Measurements from ENCODE around the gene SNAP91.
"Not testable (repeated sequence)": the region's sequence is repeated elsewhere in the genome, so short reads cannot be mapped to it uniquely, and the experiment has no call there.

SNAP91 gene

DNA sequence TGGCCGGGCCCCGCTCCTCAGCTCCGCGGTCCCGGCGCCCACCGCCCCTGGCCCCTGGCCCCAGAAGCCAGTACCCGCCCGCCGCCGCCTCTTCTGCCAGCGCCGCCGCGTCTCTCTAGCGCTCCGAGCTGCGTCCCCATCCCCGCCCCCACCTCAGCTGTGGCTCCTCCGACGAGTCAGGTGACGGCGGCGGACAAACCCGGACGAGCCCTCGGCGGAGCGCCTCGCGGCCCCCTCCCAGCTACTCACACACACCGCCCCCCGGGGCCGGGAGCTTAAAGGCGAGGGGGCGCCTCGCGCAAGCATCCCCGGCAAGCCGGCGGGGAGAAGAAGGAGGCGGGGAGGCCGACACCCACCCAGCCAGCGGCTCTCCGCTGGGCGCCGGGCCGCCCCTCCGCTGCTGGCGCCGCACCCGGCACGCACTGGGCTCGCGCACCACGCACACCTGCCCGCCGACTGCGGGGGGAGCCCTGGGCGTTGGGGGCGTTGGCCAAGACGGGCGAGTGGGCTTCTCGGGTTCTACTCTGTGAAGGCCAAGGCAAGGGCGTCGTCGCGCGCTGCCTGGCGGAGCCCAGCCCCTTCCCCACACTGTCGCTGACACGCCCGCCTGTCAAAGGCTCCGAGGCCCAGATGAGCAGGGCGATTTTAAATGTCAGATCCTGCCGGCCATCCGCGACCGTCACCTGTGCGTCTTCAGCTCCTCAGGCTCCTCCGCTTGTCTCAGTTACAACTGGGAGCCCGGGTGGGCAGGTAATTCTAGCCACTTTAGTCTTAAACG lies at the start of gene SNAP91:
SNAP91 (minus strand) TSS at position 132 of the 778 bp plus-strand sequence. CDS start 1,174 bp downstream, outside the sequence.
- no peak for DNase-seq (ENCODE audit: low read depth, low spot score)

DNA sequence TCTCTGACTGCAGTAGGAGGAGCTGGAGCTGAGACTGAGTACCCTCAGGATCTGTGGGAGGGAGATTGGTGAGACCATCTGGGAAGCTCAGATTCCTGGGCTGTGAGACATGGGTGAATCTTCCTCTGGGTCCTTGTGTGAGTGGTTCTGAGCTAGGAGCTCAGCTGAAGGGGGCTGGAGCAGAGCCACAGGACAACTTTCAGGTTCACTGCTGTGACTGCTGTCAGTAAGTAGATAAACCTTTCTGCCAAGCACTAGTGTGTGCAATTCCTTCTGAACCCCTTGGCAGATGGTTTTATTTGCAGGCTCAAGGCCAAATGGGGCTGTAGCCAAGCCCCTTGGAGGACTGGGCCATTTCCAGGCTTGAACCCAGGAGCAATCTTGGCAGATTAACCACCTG lies 49.6 kb upstream of the SNAP91 start:
- DNase-seq (ENCODE audit: low read depth, low spot score), result no peak

GRCh38 chr6:83757021-83757420 lies 48.1 kb upstream of the SNAP91 start:
- DNase-seq (ENCODE audit: low read depth, low spot score), result no peak

DNA sequence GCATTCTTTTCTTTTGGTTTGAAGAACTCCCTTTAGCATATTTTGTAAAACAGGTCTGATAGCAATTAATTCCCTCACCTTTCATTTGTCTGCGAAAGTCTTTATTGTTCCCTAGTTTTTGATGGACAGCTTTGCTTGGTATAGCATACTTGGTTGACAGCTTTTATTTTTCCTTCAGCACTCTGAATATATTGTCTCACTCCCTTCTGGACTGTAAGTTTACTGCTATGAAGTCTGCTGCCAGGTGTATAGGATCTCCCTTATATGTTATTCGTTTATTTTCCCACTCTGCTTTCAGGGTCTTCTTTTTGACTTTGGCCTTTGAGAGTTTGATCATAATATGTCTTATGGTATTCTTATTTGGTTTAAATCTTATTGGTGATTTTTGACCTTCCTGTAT lies 47.7 kb upstream of the SNAP91 start:
- DNase-seq (ENCODE audit: low read depth, low spot score), result no peak

GRCh38 chr6:83752375-83752774 lies 43.5 kb upstream of the SNAP91 start:
- not testable (repeated sequence) for DNase-seq (ENCODE audit: low read depth, low spot score)

GRCh38 chr6:83741089-83741488 lies 32.2 kb upstream of the SNAP91 start:
- DNase-seq (ENCODE audit: low read depth, low spot score), result no peak

DNA sequence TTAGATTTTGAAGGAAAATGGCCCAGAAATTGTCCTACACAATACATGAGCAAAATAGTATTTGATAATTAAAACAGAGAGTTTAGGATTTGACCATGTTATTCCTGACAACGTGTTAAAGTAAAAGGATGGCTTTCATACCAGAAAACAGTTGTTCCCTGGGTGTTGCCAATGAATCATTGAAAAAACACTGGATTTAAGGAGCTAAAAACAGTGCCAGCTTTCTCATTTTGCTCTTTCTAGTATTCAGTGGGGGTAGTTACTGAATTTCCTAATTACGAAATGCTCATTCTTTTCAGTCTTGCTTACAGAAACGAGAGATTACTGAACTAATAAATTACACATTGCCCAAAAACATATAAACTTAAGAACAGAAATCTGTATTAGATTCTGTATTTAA lies 26.6 kb upstream of the SNAP91 start:
- no peak for DNase-seq (ENCODE audit: low read depth, low spot score)

- no peak for DNase-seq (ENCODE audit: low read depth, low spot score)
Observed at GRCh38 chr6:83729871-83730270, 21.0 kb upstream of the SNAP91 start.

DNA sequence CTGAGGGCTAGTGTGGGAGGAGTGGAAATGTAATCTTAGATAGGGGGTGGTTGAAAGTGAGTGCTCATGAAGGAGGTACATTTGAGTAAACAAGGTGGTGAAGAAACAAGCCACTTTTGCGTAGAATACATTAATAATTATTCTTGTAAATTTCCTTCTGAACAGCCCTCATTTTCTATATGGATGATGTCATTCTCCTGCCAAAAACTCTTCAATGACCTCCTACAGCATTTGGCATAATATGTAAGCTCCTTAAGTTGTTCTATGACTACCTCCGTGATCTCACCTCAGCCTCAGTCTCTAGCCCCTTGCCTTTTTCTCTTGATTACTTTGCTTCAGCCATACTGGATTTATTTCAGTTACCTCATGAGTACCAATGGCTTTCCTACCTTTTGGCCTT lies 14.0 kb upstream of the SNAP91 start:
- no peak for DNase-seq (ENCODE audit: low read depth, low spot score)

GRCh38 chr6:83717809-83718208 lies 8.9 kb upstream of the SNAP91 start:
- DNase-seq (ENCODE audit: low read depth, low spot score), result no peak

GRCh38 chr6:83711958-83712357 lies 3.1 kb upstream of the SNAP91 start:
- DNase-seq (ENCODE audit: low read depth, low spot score), result no peak

GRCh38 chr6:83709748-83710050 lies 798 bp upstream of the SNAP91 start:
- DNase-seq (ENCODE audit: low read depth, low spot score), result no peak

- no peak for DNase-seq (ENCODE audit: low read depth, low spot score)
Observed at GRCh38 chr6:83708546-83708969, 343 bp downstream of the SNAP91 start.

GRCh38 chr6:83707829-83708545 lies 914 bp downstream of the SNAP91 start:
- no peak for DNase-seq (ENCODE audit: low read depth, low spot score)

DNA sequence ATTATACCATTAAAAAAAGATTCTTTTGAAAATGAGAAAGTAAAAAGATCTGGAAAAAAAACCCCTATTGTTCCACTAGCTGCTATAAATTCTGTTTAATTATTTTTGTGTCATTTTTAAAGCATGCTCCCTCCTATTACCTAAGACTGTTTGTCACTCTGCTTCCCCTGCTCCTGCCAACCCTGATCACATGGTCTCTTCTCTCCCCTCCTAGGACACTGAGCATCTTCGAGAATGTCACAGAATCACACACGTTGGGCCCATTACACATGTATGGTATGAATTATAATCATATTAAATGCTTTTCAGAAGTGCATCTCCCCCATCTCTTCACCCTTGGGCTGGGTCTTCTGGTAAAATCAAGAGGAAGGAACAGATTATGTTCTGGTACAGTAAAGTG lies 6.2 kb downstream of the SNAP91 start:
- no peak for DNase-seq (ENCODE audit: low read depth, low spot score)

GRCh38 chr6:83702077-83702476 lies 6.8 kb downstream of the SNAP91 start:
- no peak for DNase-seq (ENCODE audit: low read depth, low spot score)

DNA sequence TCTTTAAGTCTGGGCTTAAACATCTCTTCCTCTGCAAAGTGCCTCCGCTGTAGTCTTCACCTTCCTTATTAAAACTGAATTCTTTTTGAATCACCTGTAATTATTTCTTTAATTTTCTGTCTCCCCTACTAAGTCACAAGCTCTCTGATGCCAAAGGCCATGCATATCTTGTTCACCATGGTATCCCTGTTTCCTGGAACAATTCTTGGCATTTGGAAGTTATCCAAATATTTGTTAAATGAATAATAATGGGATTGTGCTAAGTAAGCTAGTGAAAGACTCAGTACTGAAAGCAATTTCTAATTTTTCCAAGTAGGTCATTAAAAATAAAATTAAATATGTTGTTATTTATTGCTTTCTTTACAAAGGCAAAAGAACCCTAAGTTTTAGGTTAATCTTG lies 12.2 kb downstream of the SNAP91 start:
- DNase-seq (ENCODE audit: low read depth, low spot score), result no peak

- DNase-seq (ENCODE audit: low read depth, low spot score), result no peak
Observed at GRCh38 chr6:83685481-83685880, 23.4 kb downstream of the SNAP91 start.

DNA sequence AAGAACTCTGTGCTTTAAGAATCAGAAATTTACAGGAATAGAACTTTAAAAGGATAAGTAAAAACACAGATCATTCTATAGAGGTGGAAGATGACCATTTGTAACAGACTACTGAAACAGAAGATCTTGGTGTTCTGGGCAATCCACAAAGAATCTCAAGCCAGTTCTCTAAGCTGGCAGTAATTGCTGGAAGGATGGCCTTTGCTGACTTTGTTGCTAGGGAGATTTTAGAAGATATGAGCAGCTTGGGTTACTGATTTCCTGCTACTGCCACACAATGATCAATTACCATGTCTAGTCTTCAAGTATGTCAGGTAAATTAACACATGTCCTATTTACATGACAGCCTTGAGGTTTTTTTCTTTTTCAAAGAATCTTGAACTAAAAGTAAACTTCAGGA lies 31.1 kb downstream of the SNAP91 start:
- no peak for DNase-seq (ENCODE audit: low read depth, low spot score)

DNA sequence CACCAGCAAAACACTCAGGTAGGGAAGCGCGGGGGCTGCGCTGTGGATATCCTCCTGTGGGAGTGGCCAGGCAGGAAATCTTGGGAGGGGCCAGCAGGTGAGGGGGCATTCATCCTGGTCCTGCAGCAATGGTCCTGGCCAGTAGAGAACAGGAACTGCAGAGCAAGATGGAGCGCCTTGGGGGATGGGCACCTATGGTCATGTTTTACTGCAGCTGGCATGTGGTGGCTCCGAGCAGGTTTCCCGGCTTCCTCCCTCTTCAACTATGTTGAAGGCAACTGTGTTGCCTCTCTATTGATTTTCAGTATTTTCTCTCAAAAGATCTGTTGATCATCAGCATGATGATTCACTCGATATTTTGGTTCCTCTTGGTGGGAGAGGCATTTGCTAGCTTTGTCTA lies 70.9 kb downstream of the SNAP91 start:
- DNase-seq (ENCODE audit: low read depth, low spot score), result no peak

DNA sequence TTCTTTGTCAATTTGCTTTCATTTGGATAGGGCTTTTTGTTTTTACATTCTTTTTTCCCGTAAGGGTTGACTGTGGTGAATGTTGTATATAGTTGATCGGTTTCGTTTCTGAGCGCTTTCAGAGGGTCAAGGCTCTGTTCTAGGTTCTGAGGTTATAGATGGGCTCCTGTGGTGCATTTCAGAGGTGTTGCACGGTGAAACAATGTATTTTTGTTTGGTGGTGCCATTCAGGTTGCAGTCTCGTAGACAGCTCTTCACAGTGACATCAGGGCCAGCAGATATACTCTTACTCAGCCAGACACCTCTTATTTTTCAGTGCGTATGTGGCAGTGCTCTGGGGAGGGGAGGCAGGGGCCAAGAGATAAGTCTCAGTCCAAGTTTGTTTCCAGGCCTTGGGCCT lies 72.1 kb downstream of the SNAP91 start:
- DNase-seq (ENCODE audit: low read depth, low spot score), result no peak

DNA sequence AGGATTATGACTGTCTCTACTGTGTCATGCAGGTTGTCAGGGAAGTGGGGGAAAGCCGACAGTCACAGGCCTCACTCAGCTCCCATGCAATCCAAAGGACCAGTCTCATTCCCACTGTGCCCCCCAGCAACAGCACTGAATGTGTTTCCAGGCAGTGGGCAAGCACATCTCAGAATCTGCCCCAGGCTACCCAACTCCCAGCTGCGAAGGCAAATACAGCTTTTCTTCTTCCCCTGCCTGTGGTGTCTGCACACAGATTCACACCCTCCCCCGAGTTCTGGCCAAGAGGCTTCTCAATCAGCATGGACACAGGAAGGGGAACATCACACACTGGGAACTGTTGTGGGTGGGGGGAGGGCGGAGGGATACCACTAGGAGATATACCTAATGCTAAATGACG lies 75.3 kb downstream of the SNAP91 start:
- no peak for DNase-seq (ENCODE audit: low read depth, low spot score)

- no peak for DNase-seq (ENCODE audit: low read depth, low spot score)
Observed at GRCh38 chr6:83633149-83633548, 75.8 kb downstream of the SNAP91 start.

Data from iPS DF 19.7 (cell line).